Measurements from ENCODE around the gene PDE4D. TPM values are rescaled to one million over a fixed set of nuclear protein-coding genes. Genes with fewer than 3 reads are reported as not detected.
"Not testable (repeated sequence)": the region's sequence is repeated elsewhere in the genome, so short reads cannot be mapped to it uniquely, and the experiment has no call there.

PDE4D gene
- total RNA-seq, 1 donor from 2014 or later: 47.7 TPM

DNA sequence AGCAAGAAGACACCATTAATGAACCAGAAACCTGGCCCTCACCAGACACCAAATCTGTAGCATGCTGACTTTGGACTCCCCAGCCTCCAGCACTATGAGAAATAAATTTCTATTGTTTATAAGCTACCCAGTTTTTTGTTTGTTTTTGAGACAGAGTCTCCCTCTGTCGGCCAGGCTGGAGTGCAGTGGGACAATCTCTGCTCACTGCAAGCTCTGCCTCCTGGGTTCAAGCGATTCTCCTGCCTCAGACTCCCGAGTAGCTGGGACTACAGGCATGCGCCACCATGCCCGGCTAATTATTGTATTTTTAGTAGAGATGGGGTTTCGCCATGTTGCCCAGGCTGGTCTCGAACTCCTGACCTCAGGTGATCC lies 227.7 kb downstream of the PDE4D start:
- H3K9me3 Mint-ChIP-seq; H3K4me3 Mint-ChIP-seq; H3K27ac Mint-ChIP-seq; H3K4me1 Mint-ChIP-seq; H3K36me3 Mint-ChIP-seq (ENCODE audit: low read depth); DNase-seq; intact Hi-C loops (cut with micrococcal nuclease); H3K27me3 Mint-ChIP-seq: not testable (repeated sequence)

DNA sequence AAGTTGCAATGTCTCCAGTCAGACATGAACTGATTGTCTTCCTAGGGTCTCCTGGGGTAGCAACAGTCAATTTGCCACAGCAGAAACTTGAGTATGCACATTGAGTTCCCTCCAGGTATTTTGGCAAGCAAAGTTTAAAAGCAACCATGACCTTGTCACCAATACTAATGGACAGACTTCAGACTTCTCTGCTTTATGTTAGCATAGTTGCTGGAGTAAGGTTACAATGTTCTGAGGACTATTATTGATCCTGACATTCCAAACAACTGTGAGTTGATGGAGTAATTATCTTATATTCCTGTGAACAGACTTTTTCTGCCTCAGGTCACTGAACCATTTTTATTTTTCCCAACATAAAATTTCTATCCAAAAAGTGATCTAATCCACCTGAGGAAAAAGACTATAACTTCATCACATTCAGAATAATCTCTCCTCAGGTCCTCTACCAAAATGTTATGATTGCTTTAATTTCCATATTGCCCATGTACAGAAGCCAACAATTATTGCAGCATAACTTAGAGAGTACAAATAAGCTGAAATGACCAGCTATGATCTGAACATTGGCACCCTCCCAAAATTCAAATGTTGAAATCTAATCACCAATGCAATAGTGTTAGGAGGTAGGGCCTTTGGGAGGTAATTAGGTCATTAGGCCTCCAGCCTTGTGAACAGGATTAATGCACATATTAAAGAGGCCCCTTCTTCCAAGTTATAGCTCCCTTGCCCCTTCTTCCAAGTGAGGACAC lies 228.3 kb downstream of the PDE4D start:
- Mint-ChIP-seq H3K9me3 (no peaks in the 10 kb centered on the region), H3K4me1 (peaks cover 7% of the 10 kb centered on the region)

DNA sequence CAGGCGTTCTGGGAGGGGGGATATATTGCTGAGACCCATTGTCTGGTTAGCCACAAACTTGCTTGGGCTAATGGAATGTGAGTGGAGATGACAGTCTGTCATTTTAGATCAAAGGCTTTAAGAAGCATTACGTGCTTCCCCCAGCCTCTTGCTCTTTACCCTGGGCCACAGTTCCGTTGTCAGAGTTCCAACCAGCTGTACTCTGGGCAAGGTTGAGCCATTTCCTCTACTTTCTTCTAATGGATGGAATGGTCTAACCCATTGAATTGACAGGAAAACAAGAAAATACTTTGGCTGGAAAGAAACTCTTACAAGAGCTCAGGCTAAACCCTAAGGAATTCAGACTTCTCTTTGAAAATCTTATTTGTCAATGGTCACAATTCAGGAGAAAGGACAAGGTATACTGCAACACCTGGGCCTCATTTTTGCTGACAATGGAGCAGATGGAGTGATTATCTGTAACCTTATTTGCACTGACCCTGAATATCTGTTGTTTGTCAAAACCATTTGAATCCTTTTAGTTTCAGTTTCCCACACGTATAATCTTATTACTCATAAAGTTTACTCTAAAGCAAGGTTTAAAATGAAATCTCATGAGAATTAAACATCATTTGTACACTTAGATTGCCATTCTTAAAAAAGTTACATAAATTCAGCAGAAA lies 231.4 kb downstream of the PDE4D start:
- Mint-ChIP-seq H3K9me3 (no peaks in the 10 kb centered on the region), H3K4me1 (peaks cover 7% of the 10 kb centered on the region), H3K27me3 (peaks cover 2% of the 10 kb centered on the region), H3K36me3 (ENCODE audit: low read depth) (no peaks in the 10 kb centered on the region), H3K27ac (no peak overlapping the region), H3K4me3 (no peak overlapping the region)
- intact Hi-C loops (cut with micrococcal nuclease): no loop called here
- no peak for DNase-seq

More for the DNA sequence above, 228.3 kb downstream of the PDE4D start:
- Mint-ChIP-seq H3K4me3 (no peak overlapping the region), H3K36me3 (ENCODE audit: low read depth) (no peaks in the 10 kb centered on the region), H3K27ac (no peak overlapping the region), H3K27me3 (peaks cover 4% of the 10 kb centered on the region)
- DNase-seq: no peak
- intact Hi-C loops (cut with micrococcal nuclease): no loop called here

DNA sequence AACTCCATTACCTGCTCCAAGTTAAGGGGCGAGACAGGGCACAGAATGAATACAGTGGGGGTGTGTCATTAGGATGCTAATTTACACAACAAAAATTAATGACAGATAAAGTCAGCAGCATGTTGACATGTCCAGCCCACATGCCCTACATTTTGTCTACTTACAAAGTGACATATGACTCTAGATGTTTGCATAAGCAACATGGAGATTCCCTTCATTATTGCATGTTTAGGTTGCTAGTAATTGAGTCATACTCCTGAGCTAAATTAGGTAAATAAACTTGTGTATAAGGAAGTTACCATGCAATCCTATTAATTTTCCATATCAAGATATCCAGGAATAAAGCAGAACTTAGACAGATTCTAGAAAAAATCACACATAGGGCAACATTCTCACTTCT lies 232.2 kb downstream of the PDE4D start:
- intact Hi-C loops (cut with micrococcal nuclease): no loop called here

DNA sequence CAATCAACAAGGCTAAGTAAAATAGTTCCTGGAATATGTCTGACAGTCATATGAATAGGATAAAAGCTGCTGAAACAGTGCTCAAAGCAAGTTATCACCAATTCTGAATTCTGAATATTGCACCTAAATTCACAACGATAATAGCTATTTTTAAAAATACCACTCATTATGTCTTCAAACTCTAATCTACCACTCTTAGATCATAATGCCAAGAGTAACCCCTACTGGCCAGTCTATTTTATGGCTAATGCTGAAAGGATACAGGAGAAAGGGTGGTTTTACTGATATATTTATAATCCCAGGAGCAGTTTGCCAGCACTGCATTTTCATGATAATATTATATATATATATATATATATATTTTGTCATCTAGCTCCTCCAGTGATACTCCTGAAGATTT lies 232.8 kb downstream of the PDE4D start:
- Mint-ChIP-seq H3K27me3 (peaks cover 2% of the 10 kb centered on the region), H3K9me3 (no peaks in the 10 kb centered on the region), H3K27ac (no peak overlapping the region), H3K4me3 (no peak overlapping the region), H3K36me3 (ENCODE audit: low read depth) (no peaks in the 10 kb centered on the region), H3K4me1 (peaks cover 13% of the 10 kb centered on the region)
- no peak for DNase-seq
- intact Hi-C loops (cut with micrococcal nuclease): no loop called here

More for the DNA sequence above, 232.2 kb downstream of the PDE4D start:
- H3K4me1 Mint-ChIP-seq: peaks cover 8% of the 10 kb centered on the region
- H3K4me3 Mint-ChIP-seq: no peak overlapping the region
- no peaks in the 10 kb centered on the region for H3K36me3 Mint-ChIP-seq (ENCODE audit: low read depth)
- H3K9me3 Mint-ChIP-seq: no peaks in the 10 kb centered on the region
- H3K27me3 Mint-ChIP-seq: peaks cover 2% of the 10 kb centered on the region
- H3K27ac Mint-ChIP-seq: no peak overlapping the region
- DNase-seq: no peak

DNA sequence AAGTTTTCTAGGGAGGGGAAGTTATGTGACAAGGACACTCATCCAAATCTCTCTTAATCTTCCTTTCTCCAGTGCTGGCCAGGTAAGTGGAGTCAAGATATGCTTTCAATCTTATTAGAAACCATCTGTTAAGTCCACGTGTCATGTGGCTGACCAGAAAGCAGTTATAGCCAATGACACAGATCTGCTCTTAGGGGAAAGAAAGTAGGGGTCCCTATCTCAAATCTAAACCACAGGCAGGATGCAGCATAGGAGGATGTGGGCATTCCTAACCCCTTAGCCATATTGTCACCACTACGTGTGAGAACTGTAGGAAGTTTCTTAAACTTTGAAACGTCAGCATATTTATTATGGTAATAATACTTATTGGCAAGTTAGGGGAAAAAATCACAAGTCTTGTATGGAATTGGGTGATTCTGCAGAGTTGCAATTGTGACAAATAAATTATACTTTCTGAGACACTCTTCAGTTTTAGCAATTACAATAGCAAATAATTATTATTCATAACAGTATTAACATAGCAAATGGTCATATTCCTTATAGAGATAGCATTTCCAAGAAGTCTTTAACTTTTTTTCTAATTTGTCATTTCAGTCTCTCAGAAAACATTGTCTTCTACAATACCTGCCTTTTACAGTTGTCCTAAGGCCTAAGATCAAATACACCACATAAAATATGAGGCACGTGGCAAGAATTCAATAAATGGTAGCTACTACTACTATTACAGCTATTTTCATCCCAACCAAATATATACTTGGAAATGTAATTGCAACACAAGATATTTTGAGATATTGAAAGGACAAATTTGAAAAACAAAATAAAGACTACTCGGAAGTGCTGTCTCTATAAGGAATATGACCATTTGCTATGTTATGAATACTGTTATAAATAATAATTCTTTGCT lies 236.9 kb downstream of the PDE4D start:
- DNase-seq: no peak
- Mint-ChIP-seq H3K9me3 (no peaks in the 10 kb centered on the region), H3K4me3 (no peak overlapping the region), H3K27ac (no peak overlapping the region), H3K4me1 (peaks cover 6% of the 10 kb centered on the region), H3K27me3 (no peaks in the 10 kb centered on the region), H3K36me3 (ENCODE audit: low read depth) (no peaks in the 10 kb centered on the region)
- intact Hi-C loops (cut with micrococcal nuclease): no loop called here

DNA sequence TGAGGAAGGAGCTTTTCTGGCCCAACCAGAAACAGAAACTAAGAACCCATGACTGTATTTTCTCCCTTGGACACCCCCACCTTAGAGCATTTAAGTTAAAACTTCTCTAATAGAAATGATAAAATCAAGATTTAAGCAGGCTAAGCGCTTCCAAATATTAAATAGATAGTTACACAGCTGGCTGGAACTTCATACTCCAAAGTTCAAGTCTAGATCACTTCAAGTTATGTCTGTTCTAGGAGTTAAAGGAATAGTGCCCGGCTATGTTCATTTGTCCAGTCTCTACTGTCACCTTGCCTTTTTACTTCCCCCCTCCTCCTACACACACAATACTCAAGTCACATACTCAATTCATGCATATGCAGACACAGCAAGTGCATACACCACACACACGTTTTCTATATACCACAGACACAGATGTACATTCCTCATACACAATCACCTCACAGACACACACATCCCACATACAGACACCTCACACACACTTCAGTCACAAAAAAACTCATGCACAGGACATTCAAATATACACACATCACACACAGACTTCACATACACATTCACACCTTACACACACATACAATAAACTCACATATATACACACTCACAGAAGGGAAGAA lies 237.7 kb downstream of the PDE4D start:
- no peak for DNase-seq
- Mint-ChIP-seq H3K4me1 (peaks cover 6% of the 10 kb centered on the region), H3K9me3 (no peaks in the 10 kb centered on the region), H3K36me3 (ENCODE audit: low read depth) (no peaks in the 10 kb centered on the region), H3K4me3 (no peak overlapping the region), H3K27me3 (no peaks in the 10 kb centered on the region), H3K27ac (no peak overlapping the region)
- intact Hi-C loops (cut with micrococcal nuclease): no loop called here

DNA sequence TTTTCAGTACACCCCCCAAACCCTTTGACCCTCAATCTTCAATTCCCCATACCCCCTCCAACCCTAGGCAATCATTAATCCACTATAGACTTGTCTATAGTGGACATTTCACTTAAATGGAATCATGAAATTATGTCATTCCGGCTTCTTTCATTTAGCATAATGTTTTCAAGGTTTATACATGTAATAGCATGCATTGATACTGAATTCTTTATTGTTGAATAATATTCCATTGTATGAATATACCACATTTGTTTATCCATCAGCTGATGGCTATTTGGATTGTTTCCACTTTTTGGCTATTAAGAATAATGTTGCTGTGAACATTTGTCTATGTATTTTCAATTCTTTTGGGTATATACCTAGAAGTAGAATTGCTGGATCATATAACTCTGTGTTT lies 238.8 kb downstream of the PDE4D start:
- Mint-ChIP-seq H3K4me3 (no peak overlapping the region), H3K27ac (no peak overlapping the region)
- intact Hi-C loops (cut with micrococcal nuclease): no loop called here

DNA sequence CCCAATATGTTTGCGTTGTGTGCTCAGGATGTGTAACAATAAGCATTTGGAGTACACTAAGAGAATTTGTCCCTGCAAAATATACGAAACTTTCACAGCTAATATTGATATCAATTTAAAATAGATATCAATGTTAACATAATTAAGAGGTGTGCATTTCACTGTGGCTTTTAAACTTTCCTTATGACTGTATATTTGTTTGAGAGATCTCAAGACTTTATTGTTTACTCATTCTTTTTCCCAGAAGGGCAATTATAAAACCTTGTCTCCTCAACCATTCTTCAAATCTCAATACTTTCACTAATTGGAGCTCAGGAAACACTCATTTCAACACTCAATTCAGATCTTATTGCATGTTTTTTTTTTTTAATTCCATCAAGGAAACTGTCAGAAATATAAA lies 241.1 kb downstream of the PDE4D start:
- intact Hi-C loops (cut with micrococcal nuclease): no loop called here
- peaks cover 4% of the 10 kb centered on the region for H3K27me3 Mint-ChIP-seq
- no peak overlapping the region for H3K27ac Mint-ChIP-seq
- H3K4me1 Mint-ChIP-seq: peaks cover 6% of the 10 kb centered on the region
- no peaks in the 10 kb centered on the region for H3K36me3 Mint-ChIP-seq (ENCODE audit: low read depth)
- no peak for DNase-seq
- H3K9me3 Mint-ChIP-seq: no peaks in the 10 kb centered on the region
- H3K4me3 Mint-ChIP-seq: no peak overlapping the region

More for the DNA sequence above, 238.8 kb downstream of the PDE4D start:
- Mint-ChIP-seq H3K36me3 (ENCODE audit: low read depth) (no peaks in the 10 kb centered on the region), H3K27me3 (no peaks in the 10 kb centered on the region), H3K9me3 (no peaks in the 10 kb centered on the region), H3K4me1 (peaks cover 6% of the 10 kb centered on the region)
- DNase-seq: no peak

DNA sequence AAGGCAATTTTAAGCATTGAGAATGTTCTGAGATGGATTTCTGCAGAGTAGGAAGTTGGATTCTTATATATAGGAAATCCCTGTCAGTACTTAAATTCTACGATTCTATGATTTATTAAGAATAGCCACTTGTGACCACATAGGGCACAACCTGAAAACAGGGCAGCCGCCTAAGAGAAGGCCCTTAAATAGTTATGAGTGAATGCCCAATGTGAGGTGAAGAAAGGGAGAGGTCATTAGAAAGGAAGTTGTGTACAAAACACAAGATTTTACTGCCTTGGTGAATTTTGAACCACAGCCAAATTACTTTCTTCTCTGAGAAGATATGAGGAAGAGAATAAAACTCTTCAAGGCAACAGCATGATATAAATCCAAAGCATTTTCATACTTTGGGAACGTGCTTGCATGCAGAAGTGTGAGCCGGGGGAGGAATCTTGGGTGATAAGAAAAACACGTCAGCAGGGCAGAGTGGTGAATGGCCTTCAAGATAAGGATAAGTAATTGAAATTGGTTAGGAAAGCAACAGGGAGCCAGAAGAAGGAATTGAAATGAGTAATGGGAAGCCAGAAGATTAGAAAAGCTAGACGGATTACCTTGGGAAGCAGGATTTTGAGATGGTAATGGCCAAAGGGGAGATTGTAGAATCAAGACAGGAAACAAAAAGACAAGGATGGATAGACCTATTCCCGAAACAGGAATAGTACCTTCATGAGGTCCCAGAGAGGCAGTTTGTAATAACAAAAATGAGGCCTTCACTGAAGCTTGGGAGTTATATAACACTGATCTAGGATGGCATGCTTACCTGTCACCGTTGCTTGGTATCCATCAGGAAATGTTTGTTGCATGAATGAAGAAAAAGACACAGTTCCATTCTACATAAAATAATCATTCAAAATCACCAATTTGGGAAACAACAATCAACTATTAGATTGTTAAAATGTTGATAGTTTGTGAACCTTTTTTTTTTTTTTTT lies 244.3 kb downstream of the PDE4D start:
- intact Hi-C loops (cut with micrococcal nuclease): no loop called here
- Mint-ChIP-seq H3K9me3 (no peaks in the 10 kb centered on the region), H3K4me3 (no peak overlapping the region), H3K4me1 (peaks cover 4% of the 10 kb centered on the region), H3K27me3 (peaks cover 4% of the 10 kb centered on the region), H3K27ac (no peak overlapping the region), H3K36me3 (ENCODE audit: low read depth) (no peaks in the 10 kb centered on the region)
- DNase-seq: no peak

DNA sequence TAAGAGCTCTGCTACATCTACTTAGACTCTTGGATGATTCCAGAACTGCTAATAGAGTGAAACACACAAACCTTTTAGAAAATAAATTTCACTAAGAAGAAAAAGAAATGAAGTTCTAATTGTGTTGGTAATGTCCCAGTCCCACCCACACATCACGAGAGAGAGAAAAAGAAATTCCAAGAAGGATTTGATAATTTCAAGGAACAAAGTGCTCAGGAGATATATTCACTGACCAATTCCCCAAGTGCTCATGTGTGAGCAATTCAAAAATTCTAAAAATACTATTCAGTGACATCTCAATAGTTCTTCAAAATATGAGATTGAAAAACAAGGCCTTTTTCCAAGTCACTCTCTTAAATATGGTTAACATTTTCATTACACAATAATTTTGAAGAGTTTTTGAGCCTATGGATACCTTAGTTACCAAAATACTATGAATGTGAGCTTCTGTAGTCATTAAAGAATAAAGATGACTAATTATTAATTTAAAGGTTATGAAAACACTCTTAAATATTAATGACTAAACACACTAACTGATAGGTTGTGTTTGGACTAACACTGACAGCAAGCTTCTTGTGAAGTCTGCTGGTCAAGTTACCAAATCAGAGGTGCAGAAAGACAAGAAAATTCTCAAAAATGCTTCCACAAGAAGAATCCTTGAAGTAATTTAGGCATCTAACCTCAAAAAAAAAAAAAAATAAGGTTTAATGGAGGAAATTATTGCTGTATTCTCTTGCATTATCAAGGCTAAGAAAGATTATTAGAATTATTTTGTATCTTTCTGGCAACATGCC lies 245.3 kb downstream of the PDE4D start:
- Mint-ChIP-seq H3K36me3 (ENCODE audit: low read depth) (no peaks in the 10 kb centered on the region), H3K4me3 (no peak overlapping the region), H3K27ac (no peak overlapping the region), H3K9me3 (no peaks in the 10 kb centered on the region), H3K4me1 (peaks cover 4% of the 10 kb centered on the region), H3K27me3 (peaks cover 4% of the 10 kb centered on the region)
- no peak for DNase-seq
- intact Hi-C loops (cut with micrococcal nuclease): no loop called here

DNA sequence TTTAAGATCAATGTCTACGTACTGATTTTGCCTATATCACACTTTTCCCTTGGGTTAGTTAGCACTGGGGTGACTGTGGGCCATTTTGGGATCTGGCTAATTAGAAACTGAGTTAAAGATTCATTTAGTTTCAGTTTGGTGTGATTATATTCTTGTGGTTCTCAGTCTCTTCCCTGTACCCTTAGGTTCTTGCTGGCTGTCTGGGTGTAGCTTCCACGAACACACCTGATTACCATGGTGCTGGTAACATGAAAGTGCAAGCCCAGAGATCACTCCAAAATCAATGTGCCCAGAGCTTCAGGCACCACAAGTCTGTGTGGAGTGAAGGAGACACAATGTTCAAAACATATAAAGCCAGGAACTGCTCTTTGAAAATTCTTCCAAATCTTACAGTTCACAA lies 248.1 kb downstream of the PDE4D start:
- no peak overlapping the region for H3K27ac Mint-ChIP-seq
- no peak for DNase-seq
- peaks cover 9% of the 10 kb centered on the region for H3K27me3 Mint-ChIP-seq
- peaks cover 4% of the 10 kb centered on the region for H3K4me1 Mint-ChIP-seq
- no peak overlapping the region for H3K4me3 Mint-ChIP-seq
- no peaks in the 10 kb centered on the region for H3K9me3 Mint-ChIP-seq
- intact Hi-C loops (cut with micrococcal nuclease): no loop called here
- no peaks in the 10 kb centered on the region for H3K36me3 Mint-ChIP-seq (ENCODE audit: low read depth)

Measured in activated CD4-positive, alpha-beta T cell treated with anti-CD3 and anti-CD28 coated beads, Interleukin-2, amount 10 ng/mL, durations not matched to agents 24 days and 14 days (primary cell).